Measurements from ENCODE around the gene OR12D1.

- TF ChIP-seq CTCF (IDR thresholded peaks at IDR 0.05) (no peak), POLR2A (IDR thresholded peaks at IDR 0.05) (no peak)
These were observed 47.3 kb downstream of the OR12D1 start for GRCh38 chr6:29462022-29462421.
